Measurements from ENCODE around the gene BBS9.

Gene BBS9

DNA sequence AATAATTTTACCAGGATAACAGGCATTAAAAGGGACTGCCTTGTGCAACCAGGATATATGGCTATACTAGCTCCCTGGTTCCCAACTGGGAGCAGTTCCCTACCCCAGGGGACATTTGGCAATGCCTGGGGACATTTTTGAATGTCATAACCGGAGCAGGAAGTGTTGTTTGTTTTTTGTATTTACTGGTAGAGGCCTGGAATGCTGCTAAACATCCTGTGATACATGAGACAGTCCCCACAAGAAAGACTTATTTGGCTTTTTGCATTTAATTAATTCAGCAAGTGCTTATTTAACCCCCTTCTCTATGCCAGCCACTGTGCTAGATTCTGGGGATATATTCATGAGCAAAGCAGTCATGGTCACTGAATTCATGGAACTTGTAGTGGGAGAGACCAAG lies 181.2 kb downstream of the BBS9 start:
- H3K27ac Mint-ChIP-seq: no peak overlapping the region
- H3K4me3 Mint-ChIP-seq: no peak overlapping the region
- peaks cover 7% of the 10 kb centered on the region for H3K9me3 Mint-ChIP-seq
- H3K4me1 Mint-ChIP-seq (ENCODE audit: low read depth): no peaks in the 10 kb centered on the region
- H3K36me3 Mint-ChIP-seq (ENCODE audit: low read depth): peaks cover 20% of the 10 kb centered on the region
- H3K27me3 Mint-ChIP-seq: no peaks in the 10 kb centered on the region

DNA sequence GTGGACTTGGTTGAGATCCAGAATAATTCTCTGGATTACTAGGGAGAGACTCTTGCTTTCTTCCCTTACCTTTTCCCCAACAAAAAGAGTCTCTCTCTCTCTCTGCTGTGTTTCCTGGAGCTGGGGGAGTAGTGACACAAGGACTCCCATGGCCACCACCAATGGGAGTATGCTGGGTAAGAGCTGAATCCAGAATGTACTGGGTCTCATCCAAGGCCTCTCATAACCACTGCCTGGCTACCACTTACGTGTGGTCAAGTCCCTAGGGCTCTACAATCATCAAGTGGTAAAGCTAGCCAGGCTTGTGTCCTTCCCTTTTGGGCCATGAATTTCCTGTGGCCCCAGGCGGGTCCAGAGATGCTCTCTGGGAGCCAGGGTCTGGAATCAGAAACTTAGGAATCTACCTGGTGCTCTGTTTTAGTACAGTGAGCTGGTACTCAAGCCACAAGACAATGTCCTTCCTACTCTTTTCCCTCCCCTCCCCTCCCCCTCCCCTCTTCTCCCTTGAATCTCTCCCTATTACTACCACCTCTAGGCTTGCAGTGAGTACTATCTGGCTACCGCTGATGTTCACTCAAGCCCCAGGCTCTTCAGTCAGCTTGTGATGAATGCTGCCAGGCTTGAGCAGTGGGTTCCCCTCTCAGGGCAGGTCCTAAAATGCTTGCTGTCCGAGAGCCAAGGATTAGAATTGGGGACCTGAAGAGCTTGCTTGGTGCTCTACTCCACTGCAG lies 196.6 kb downstream of the BBS9 start:
- Mint-ChIP-seq H3K9me3 (peaks cover 23% of the 10 kb centered on the region), H3K27me3 (no peaks in the 10 kb centered on the region), H3K4me1 (ENCODE audit: low read depth) (no peaks in the 10 kb centered on the region), H3K36me3 (ENCODE audit: low read depth) (peaks cover 32% of the 10 kb centered on the region), H3K27ac (no peak overlapping the region), H3K4me3 (no peak overlapping the region)

DNA sequence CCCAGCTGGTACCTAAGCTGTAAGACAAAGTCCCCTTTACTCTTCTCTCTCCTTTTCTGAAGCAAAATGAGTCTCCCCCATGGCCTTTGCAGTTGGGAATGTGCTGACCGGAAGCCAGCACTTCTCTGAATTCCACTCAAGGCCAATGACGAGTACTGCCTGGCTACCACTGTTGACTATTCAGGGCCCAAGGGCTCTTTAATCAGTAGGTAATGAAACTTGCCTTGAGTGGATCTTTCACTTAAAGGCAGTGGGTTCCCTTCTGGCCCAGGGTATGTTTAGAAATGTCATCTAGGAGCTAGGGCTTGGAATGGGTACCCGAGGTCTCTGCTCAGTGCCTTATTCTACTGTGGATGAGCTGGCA lies 197.1 kb downstream of the BBS9 start:
- Mint-ChIP-seq H3K27me3 (no peaks in the 10 kb centered on the region), H3K36me3 (ENCODE audit: low read depth) (peaks cover 32% of the 10 kb centered on the region), H3K4me3 (no peak overlapping the region), H3K27ac (no peak overlapping the region), H3K9me3 (peaks cover 23% of the 10 kb centered on the region), H3K4me1 (ENCODE audit: low read depth) (no peaks in the 10 kb centered on the region)

DNA sequence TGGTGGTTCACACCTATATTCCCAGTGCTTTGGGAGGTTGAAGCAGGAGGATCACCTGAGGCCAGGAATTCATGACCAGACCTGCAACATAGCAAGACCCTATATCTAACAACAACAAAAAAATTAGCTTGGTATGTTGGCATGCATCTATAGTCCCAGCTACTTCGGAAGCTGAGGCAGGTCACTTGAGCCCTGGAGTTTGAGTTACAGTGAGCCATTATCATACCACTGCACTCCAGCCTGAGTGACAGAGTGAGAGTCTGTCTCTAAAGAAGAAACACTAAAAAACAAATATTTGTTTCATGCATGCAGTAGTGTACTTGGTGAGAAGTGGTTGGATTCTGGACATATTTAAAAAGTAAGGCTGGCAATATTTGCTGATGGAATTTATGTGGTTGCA lies 198.1 kb downstream of the BBS9 start:
- peaks cover 21% of the 10 kb centered on the region for H3K9me3 Mint-ChIP-seq
- H3K27ac Mint-ChIP-seq: no peak overlapping the region
- H3K36me3 Mint-ChIP-seq (ENCODE audit: low read depth): peaks cover 26% of the 10 kb centered on the region
- no peak overlapping the region for H3K4me3 Mint-ChIP-seq
- no peaks in the 10 kb centered on the region for H3K4me1 Mint-ChIP-seq (ENCODE audit: low read depth)
- no peaks in the 10 kb centered on the region for H3K27me3 Mint-ChIP-seq

DNA sequence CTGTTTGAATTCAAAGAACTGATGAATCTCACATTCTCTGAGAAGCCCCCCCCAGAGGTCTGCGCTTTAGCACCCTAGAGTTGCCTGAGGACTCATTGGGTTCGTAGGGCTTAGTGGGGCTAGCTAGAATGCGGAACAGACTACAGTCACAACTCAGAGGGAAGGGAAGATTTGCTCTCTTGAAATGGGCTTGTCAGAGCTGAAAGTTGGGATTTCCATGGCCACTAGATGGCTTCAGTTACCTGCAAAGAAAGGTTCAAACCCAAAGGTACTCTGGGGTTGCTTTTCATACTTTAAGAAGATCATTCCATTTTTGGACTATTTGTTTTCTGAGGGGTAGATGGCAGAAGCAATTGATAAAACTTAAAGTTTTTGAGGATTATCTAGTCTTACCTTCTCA lies 205.0 kb downstream of the BBS9 start:
- Mint-ChIP-seq H3K4me3 (no peak overlapping the region), H3K27ac (no peak overlapping the region), H3K9me3 (no peaks in the 10 kb centered on the region), H3K36me3 (ENCODE audit: low read depth) (peaks cover 9% of the 10 kb centered on the region), H3K4me1 (ENCODE audit: low read depth) (no peaks in the 10 kb centered on the region), H3K27me3 (no peaks in the 10 kb centered on the region)

DNA sequence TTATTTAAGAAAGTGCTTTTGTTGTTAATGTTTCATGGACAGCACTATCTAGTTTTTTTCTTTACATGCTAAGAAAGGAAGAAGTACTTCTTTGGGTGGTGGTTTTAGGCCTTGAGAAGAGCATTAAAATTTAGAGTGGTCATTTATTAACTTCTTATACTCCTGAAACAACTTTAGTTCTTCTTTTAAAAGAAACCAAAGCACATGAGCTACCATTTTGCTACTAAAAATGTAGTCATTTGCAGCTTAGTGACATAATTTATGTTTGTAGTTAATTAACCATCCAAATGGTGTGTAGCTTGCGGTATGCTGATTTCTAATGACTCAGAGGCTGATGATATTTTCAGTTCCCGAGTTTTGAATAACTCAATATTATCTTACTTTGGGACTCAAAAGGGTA lies 207.5 kb downstream of the BBS9 start:
- no peak overlapping the region for H3K27ac Mint-ChIP-seq
- no peak overlapping the region for H3K4me3 Mint-ChIP-seq
- no peaks in the 10 kb centered on the region for H3K9me3 Mint-ChIP-seq
- H3K36me3 Mint-ChIP-seq (ENCODE audit: low read depth): peaks cover 13% of the 10 kb centered on the region
- no peaks in the 10 kb centered on the region for H3K4me1 Mint-ChIP-seq (ENCODE audit: low read depth)
- H3K27me3 Mint-ChIP-seq: no peaks in the 10 kb centered on the region

DNA sequence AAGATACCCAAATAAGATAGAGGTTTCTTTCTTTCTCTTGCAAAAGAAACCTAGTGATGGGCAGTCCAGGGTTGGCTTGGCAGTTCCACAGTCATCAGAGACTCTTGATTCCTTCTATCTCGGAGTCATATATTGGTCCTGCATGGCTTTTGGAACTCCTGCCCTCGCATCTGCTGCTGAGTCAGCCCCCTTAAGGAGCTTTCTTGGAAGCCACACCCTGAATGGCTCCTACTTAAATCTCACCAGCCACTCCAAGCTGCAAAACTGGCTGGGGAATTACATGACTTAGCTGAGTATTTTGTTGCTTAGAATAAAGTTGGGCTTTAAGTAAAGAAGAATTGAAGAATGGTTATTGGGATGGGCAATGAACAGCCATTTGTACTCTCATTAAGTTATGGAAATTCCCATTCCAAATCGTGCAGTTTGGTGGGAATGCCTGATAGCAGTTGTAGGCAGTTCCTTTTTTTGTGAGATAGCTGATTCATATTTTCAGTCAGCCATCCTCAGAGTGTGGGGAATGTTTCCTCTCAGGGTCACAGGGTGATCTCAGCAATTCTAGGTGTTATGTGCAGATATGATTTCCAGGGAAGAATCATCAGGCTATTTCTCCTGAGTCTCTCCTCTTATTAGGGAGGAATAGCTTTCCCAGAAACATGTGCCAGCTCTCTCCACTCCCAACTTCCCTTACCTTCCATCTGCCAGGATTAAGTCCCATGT lies 209.9 kb downstream of the BBS9 start:
- H3K9me3 Mint-ChIP-seq: no peaks in the 10 kb centered on the region
- no peak overlapping the region for H3K27ac Mint-ChIP-seq
- H3K27me3 Mint-ChIP-seq: no peaks in the 10 kb centered on the region
- H3K4me3 Mint-ChIP-seq: no peak overlapping the region
- no peaks in the 10 kb centered on the region for H3K4me1 Mint-ChIP-seq (ENCODE audit: low read depth)
- H3K36me3 Mint-ChIP-seq (ENCODE audit: low read depth): peaks cover 13% of the 10 kb centered on the region

DNA sequence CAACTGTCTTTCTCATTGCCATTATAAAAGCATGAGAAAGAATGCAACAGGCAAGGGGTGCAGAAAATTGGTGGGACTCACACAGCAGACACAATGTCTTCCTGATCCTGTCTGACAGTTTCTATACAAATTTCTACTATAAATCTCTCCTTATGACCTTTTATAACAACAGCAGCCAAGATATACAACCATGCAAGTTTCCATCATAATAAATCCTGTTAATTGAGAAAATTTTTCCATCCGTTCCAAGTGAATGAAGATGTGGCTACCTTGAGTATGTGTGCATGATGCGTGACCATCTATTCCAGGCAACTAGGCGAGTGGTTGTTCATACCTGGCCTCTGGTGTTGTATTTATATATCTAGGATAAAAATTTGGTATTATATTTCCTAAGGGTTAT lies 216.7 kb downstream of the BBS9 start:
- Mint-ChIP-seq H3K4me1 (ENCODE audit: low read depth) (no peaks in the 10 kb centered on the region), H3K9me3 (no peaks in the 10 kb centered on the region), H3K36me3 (ENCODE audit: low read depth) (peaks cover 11% of the 10 kb centered on the region), H3K27me3 (no peaks in the 10 kb centered on the region), H3K27ac (no peak overlapping the region), H3K4me3 (no peak overlapping the region)

DNA sequence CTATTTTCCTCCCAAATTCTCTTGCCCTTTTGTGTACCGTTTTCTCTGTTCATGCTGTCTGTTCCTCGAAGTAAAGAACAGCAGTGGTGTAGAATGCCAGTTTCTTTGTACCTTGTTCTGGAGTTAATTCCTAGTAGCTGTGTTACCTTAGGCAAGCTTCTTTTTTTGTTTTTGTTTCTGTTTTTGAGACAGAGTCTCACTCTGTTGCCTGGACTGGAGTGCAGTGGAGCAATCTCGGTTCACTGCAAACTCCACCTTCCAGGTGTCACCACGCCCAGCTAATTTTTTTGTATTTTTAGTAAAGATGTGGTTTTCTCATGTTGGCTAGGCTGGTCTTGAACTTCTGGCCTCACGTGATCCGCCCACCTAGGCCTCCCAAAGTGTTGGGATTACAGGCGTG lies 221.2 kb downstream of the BBS9 start:
- H3K36me3 Mint-ChIP-seq (ENCODE audit: low read depth): peaks cover 11% of the 10 kb centered on the region
- H3K4me1 Mint-ChIP-seq (ENCODE audit: low read depth): no peaks in the 10 kb centered on the region
- no peaks in the 10 kb centered on the region for H3K9me3 Mint-ChIP-seq
- H3K27ac Mint-ChIP-seq: no peak overlapping the region
- H3K4me3 Mint-ChIP-seq: no peak overlapping the region
- no peaks in the 10 kb centered on the region for H3K27me3 Mint-ChIP-seq

DNA sequence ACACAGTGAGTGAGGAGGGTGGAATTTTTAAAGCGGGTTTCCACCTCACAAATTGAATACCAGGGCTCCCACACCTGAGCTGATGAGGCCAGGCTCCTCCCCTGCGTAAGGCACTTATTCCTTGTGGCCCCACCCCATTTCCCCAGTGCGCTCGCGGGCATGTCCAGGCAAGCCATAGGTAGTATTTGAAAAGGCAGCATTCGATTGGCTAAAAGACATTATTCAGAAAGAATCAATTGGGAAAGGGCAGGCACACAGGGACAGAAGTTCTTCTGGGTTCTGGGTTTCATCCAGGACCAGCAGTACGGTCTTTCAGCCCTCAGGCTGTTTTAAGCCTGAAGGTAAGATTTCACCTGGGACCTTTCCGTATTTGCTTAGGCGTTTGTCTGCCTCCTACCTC lies 222.3 kb downstream of the BBS9 start:
- H3K4me3 Mint-ChIP-seq: no peak overlapping the region
- no peaks in the 10 kb centered on the region for H3K4me1 Mint-ChIP-seq (ENCODE audit: low read depth)
- no peak overlapping the region for H3K27ac Mint-ChIP-seq
- no peaks in the 10 kb centered on the region for H3K9me3 Mint-ChIP-seq
- peaks cover 11% of the 10 kb centered on the region for H3K36me3 Mint-ChIP-seq (ENCODE audit: low read depth)
- no peaks in the 10 kb centered on the region for H3K27me3 Mint-ChIP-seq

DNA sequence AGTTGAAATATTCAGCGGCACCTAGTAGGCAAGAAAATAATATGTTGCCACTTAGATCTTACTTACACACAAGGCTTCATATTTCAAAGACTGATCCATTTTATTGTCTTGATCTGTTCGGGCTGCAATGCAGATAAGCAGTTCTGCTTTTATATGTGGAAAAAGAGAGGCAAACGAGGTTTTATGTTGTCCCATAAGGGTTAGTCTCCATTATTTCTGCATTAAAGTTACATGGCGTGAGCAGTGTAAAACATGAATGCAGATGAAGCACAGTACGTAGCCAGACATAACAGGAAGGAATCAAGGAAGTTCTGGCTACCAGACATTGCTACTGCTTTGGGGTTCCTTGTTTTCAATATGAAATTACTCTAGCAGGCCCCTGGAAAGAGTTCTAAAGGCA lies 224.8 kb downstream of the BBS9 start:
- Mint-ChIP-seq H3K36me3 (ENCODE audit: low read depth) (peaks cover 11% of the 10 kb centered on the region), H3K4me1 (ENCODE audit: low read depth) (no peaks in the 10 kb centered on the region), H3K27me3 (no peaks in the 10 kb centered on the region), H3K4me3 (no peak overlapping the region), H3K27ac (no peak overlapping the region), H3K9me3 (no peaks in the 10 kb centered on the region)

DNA sequence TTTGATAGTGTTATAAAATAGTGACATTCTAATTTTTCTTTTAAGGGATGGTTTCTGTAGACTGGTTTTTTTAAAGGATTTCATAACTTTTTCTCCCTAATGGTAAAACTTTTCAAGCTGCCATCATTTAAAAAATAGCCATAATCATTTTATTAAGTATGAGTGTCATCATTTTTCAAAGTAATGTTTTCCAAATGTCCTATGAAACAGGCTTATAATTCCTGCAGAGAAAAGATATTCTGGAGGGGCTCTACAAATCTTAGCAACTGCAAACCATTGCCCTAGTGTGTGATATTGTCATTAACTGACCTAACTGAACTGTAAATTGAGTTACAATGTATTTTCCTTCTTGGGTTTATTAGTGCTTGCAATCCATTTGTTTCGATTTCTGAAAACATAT lies 226.0 kb downstream of the BBS9 start:
- no peaks in the 10 kb centered on the region for H3K4me1 Mint-ChIP-seq (ENCODE audit: low read depth)
- H3K27ac Mint-ChIP-seq: no peak overlapping the region
- H3K36me3 Mint-ChIP-seq (ENCODE audit: low read depth): peaks cover 2% of the 10 kb centered on the region
- no peaks in the 10 kb centered on the region for H3K9me3 Mint-ChIP-seq
- no peaks in the 10 kb centered on the region for H3K27me3 Mint-ChIP-seq
- no peak overlapping the region for H3K4me3 Mint-ChIP-seq

DNA sequence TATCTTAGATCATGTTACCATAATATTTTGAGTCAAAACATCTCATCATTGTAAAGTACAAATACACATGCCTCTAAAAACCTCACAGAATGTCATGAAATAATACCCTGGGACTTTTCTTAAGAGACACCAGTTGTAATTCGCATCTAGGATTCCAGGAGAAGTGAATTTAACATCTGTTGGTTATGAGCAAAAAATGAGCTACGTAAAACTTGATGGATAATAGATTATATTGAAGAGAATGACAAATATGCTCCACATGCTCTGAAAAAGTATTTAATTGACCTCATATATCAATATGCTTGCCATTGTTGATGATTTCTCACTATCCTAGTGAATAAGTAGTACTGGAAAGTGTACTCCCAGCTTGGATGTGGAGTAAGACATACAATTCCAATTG lies 227.0 kb downstream of the BBS9 start:
- Mint-ChIP-seq H3K4me3 (no peak overlapping the region), H3K4me1 (ENCODE audit: low read depth) (no peaks in the 10 kb centered on the region), H3K9me3 (no peaks in the 10 kb centered on the region), H3K27me3 (no peaks in the 10 kb centered on the region), H3K27ac (no peak overlapping the region), H3K36me3 (ENCODE audit: low read depth) (no peaks in the 10 kb centered on the region)

DNA sequence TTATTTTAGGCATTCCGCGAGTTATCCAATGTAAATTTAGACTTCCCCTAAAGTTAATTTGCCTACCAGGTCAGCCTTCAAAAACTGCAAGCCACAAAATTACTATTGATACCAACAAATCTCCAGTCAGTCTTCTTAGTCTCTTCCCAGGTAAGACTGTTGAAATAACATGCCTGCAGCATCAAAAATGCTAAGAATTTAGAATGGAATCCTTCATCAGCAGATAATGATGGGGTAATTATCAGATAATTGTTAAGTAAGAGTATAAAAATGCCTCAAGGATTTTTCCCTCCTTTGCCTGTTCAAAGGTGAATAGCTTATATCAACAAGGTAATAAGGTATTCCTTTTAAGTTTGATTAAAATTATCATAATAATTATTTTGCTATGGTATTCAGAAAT lies 228.5 kb downstream of the BBS9 start:
- no peak overlapping the region for H3K4me3 Mint-ChIP-seq
- H3K9me3 Mint-ChIP-seq: no peaks in the 10 kb centered on the region
- H3K4me1 Mint-ChIP-seq (ENCODE audit: low read depth): no peaks in the 10 kb centered on the region
- H3K36me3 Mint-ChIP-seq (ENCODE audit: low read depth): no peaks in the 10 kb centered on the region
- no peak overlapping the region for H3K27ac Mint-ChIP-seq
- H3K27me3 Mint-ChIP-seq: no peaks in the 10 kb centered on the region

DNA sequence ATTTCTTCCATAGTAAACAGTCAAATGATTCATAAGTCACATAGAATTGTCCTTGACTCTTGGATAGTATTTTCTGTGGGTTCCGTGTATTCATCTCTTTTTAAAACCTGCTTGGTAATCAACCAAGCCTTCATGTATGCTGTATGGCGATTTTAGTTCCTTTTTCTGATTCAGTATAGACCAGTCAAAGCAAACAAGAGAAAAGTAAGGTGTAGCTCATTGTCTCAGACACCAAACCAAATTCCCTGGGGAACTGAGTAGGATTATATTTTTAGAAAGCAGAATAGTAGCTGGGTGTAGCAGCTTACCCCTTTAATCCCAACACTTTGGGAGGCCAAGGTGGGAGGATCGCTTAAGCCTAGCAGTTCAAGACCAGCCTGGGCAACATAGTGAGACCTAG lies 240.5 kb downstream of the BBS9 start:
- peaks cover 42% of the 10 kb centered on the region for H3K36me3 Mint-ChIP-seq (ENCODE audit: low read depth)
- no peaks in the 10 kb centered on the region for H3K9me3 Mint-ChIP-seq
- H3K4me3 Mint-ChIP-seq: no peak overlapping the region
- no peak overlapping the region for H3K27ac Mint-ChIP-seq
- H3K27me3 Mint-ChIP-seq: no peaks in the 10 kb centered on the region
- H3K4me1 Mint-ChIP-seq (ENCODE audit: low read depth): no peaks in the 10 kb centered on the region

DNA sequence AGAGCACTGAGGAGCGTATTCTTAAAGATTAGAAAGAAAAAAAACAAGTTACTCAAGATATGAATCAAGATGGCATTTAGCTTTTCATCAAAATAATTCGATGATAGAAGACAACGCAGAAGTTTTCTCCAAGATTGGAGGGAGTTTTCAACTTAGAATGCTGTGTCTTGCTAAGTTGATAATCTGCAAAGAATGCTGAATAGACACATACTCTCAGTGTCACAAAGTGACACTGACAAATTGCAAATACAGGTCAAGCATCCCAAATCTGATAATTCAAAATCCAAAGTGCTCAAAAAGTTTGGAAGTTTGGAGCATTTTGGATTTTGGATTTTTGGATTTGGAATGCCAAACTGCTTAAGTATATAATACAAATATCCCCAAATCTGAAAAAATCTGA lies 243.8 kb downstream of the BBS9 start:
- H3K27ac Mint-ChIP-seq: no peak overlapping the region
- peaks cover 33% of the 10 kb centered on the region for H3K36me3 Mint-ChIP-seq (ENCODE audit: low read depth)
- H3K4me3 Mint-ChIP-seq: no peak overlapping the region
- no peaks in the 10 kb centered on the region for H3K4me1 Mint-ChIP-seq (ENCODE audit: low read depth)
- no peaks in the 10 kb centered on the region for H3K9me3 Mint-ChIP-seq
- H3K27me3 Mint-ChIP-seq: no peaks in the 10 kb centered on the region
